HepG2 (cell line): ENCODE data around the gene TDRD10. TPM values are rescaled to one million over a fixed set of nuclear protein-coding genes. Genes with fewer than 3 reads are reported as not detected.

Experiments
- ARHGAP35 ChIP-seq: sonication (generic); formaldehyde crosslinking; IDR thresholded peaks from 2 replicates; pipeline ENCODE4 v1.9.0; 2022; ENCODE audit warnings: mild to moderate bottlenecking, inconsistent platforms, moderate library complexity, missing genetic modification reagents, borderline replicate concordance
- GATAD2A ChIP-seq: IDR thresholded peaks from 2 replicates; pipeline ENCODE4 v1.6.1; 2016
- GTF3A ChIP-seq: sonication (generic); formaldehyde crosslinking; conservative IDR thresholded peaks from 2 replicates; pipeline ENCODE4 v1.4.0; 2020; ENCODE audit warnings: mild to moderate bottlenecking, missing genetic modification reagents
- MAFG ChIP-seq: sonication (generic); formaldehyde crosslinking; IDR thresholded peaks from 2 replicates; pipeline ENCODE4 v1.5.1; 2020; ENCODE audit warnings: mild to moderate bottlenecking, missing genetic modification reagents
- MBNL3 ChIP-seq: fragments of 250-450 bp; sonication (Bioruptor Pico); conservative IDR thresholded peaks from 2 replicates; pipeline ENCODE4 v1.8.0; 2022; ENCODE audit warnings: mild to moderate bottlenecking, inconsistent platforms
- MXD1 ChIP-seq: sonication (generic); formaldehyde crosslinking; IDR thresholded peaks from 2 replicates; pipeline ENCODE4 v1.4.0; 2020; ENCODE audit warnings: mild to moderate bottlenecking, missing genetic modification reagents
- NCOA5 ChIP-seq: sonication (generic); formaldehyde crosslinking; IDR thresholded peaks from 2 replicates; pipeline ENCODE4 v1.4.0; 2020; ENCODE audit warnings: missing genetic modification reagents
- NR2F6 ChIP-seq, 2 experiments: IDR thresholded peaks; 2 replicates each; pipeline ENCODE4 v1.6.1; 2016; ENCODE audit warnings: antibody characterized with exemption in 1 of 2, mild to moderate bottlenecking in 1 of 2
- PBX2 ChIP-seq: IDR thresholded peaks from 2 replicates; pipeline ENCODE4 v1.6.1; 2016; ENCODE audit warnings: control low read depth
- PHF8 ChIP-seq: sonication (generic); formaldehyde crosslinking; IDR thresholded peaks from 2 replicates; pipeline ENCODE4 v1.5.0; 2020; ENCODE audit warnings: missing genetic modification reagents
- POGZ ChIP-seq: sonication (generic); formaldehyde crosslinking; IDR thresholded peaks from 2 replicates; pipeline ENCODE4 v1.4.0; 2020; ENCODE audit warnings: mild to moderate bottlenecking, missing genetic modification reagents
- RXRA ChIP-seq: sonication (generic); formaldehyde crosslinking; IDR thresholded peaks from 2 replicates; pipeline ENCODE4 v1.5.1; 2020; ENCODE audit warnings: missing genetic modification reagents
- SMAD3 ChIP-seq: sonication (generic); formaldehyde crosslinking; IDR thresholded peaks from 2 replicates; pipeline ENCODE4 v1.4.0; 2020; ENCODE audit warnings: missing genetic modification reagents
- ZBTB46 ChIP-seq: sonication (generic); formaldehyde crosslinking; IDR thresholded peaks from 2 replicates; pipeline ENCODE4 v1.4.0; 2020; ENCODE audit warnings: mild to moderate bottlenecking, missing genetic modification reagents, borderline replicate concordance
- ZNF253 ChIP-seq: sonication (generic); formaldehyde crosslinking; IDR thresholded peaks from 2 replicates; pipeline ENCODE4 v1.8.0; 2022; ENCODE audit warnings: mild to moderate bottlenecking, missing genetic modification reagents, borderline replicate concordance
- ZNF34 ChIP-seq: sonication (generic); formaldehyde crosslinking; IDR thresholded peaks from 2 replicates; pipeline ENCODE4 v1.4.0; 2020; ENCODE audit warnings: mild to moderate bottlenecking, missing genetic modification reagents, borderline replicate concordance
- ZNF549 ChIP-seq: sonication (generic); formaldehyde crosslinking; IDR thresholded peaks from 2 replicates; pipeline ENCODE4 v1.5.0; 2020; ENCODE audit warnings: missing genetic modification reagents
- ZNF879 ChIP-seq: sonication (generic); formaldehyde crosslinking; IDR thresholded peaks from 2 replicates; pipeline ENCODE4 v1.8.1; 2023; ENCODE audit warnings: missing genetic modification reagents
- polyA plus RNA-seq, 8 experiments: library from polyadenylated mRNA; depleted of rRNA in 3 of 8; stranded (reverse) in 7 of 8; unstranded in 1 of 8; fragments of >200 nt; fragmentation: Illumina TruSeq in 4 of 8; extraction: Trizol in 4 of 8; gene quantifications; 2 replicates each; pipeline versions ENCODE4 v1.2.1 to v1.2.3, GENCODE V29; 2011 to 2016; ENCODE audit warnings: low read depth in 4 of 8, missing spikeins in 1 of 8, mixed read lengths in 1 of 8; ENCODE audit not compliant: insufficient read depth in 1 of 8
- total RNA-seq, 5 experiments: library from RNA; depleted of rRNA; stranded (reverse); fragments of >200 nt; fragmentation: Illumina TruSeq; extraction: Trizol; gene quantifications; 2 replicates each; pipeline ENCODE4 v1.2.3, GENCODE V29; 2016; ENCODE audit warnings: low read depth in 1 of 5
- TF ChIP-seq, protein P1 (sequence below): sonication (generic); formaldehyde crosslinking; IDR thresholded peaks from 2 replicates; pipeline ENCODE4 v1.5.1; 2020; ENCODE audit warnings: mild to moderate bottlenecking, missing genetic modification reagents
- TF ChIP-seq, protein P2 (sequence below): sonication (generic); formaldehyde crosslinking; IDR thresholded peaks from 2 replicates; pipeline ENCODE4 v1.5.1; 2020; ENCODE audit warnings: mild to moderate bottlenecking, missing genetic modification reagents, moderate library complexity

TDRD10 gene
- total and polyA plus RNA-seq, 2 of the 13 experiments (the other 11 are each of a cell fraction or from before 2014, with no cell fraction given) = not detected

DNA sequence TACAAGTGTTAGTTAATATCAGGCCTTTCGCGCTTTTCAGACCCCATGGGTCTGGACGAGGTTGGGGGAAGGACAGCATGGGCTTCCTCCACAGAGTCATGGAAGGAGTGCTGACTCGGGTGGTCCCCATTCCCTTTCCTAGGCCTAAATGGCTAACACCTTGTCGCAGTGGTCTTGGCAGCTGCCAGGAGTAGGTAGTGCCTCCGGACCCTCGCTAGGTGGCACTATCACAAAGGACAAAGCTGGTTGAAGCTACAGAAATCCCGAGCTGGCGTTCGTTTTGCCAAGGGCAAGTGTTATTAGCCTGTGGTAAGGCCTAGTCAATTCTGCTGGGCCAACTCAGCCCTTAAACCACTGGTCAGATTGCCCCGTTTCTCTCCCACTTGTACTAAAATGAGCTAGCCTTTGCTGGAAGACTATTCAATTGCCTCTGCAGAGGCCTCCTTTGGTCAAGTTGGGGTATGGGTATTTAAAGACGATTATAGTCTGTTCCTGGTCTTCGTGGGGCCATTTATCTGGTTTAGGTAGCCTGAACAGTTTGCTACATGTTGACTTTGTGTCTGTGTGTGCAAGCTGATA, 57.5 kb downstream of the TDRD10 start (continued):
- TF ChIP-seq, protein P1, sequence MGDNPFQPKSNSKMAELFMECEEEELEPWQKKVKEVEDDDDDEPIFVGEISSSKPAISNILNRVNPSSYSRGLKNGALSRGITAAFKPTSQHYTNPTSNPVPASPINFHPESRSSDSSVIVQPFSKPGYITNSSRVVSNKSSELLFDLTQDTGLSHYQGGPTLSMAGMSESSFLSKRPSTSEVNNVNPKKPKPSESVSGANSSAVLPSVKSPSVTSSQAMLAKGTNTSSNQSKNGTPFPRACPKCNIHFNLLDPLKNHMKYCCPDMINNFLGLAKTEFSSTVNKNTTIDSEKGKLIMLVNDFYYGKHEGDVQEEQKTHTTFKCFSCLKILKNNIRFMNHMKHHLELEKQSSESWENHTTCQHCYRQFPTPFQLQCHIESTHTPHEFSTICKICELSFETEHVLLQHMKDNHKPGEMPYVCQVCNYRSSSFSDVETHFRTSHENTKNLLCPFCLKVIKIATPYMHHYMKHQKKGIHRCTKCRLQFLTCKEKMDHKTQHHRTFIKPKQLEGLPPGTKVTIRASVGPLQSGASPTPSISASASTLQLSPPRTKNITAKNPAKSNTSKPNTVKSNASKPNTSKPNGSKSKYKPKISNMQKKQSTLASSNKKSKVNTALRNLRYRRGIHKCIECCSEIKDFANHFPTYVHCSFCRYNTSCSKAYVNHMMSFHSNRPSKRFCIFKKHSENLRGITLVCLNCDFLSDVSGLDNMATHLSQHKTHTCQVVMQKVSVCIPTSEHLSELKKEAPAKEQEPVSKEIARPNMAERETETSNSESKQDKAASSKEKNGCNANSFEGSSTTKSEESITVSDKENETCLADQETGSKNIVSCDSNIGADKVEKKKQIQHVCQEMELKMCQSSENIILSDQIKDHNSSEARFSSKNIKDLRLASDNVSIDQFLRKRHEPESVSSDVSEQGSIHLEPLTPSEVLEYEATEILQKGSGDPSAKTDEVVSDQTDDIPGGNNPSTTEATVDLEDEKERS (CRISPR knock-in tag) = no peak
- TF ChIP-seq ZNF34 (CRISPR knock-in tag) (0 out of 2 replicates have a peak, but pooled peaks have one; percentile 0), ZNF253 (CRISPR knock-in tag) (no peak), ARHGAP35 (no peak), NR2F6 (IDR thresholded peaks at IDR 0.05) (no peak), NR2F6 (CRISPR knock-in tag; IDR thresholded peaks at IDR 0.05) (no peak), ZNF879 (CRISPR knock-in tag) (no peak), PHF8 (CRISPR knock-in tag) (no peak), MAFG (CRISPR knock-in tag) (no peak), SMAD3 (peak; percentile 81), NCOA5 (CRISPR knock-in tag) (no peak), RXRA (CRISPR knock-in tag) (no peak), MXD1 (CRISPR knock-in tag) (no peak), ZBTB46 (CRISPR knock-in tag) (no peak), GTF3A (CRISPR knock-in tag) (no peak), PBX2 (no peak), MBNL3 (CRISPR knock-in tag) (no peak), GATAD2A (CRISPR knock-in tag) (peak; percentile 28; the same call in 1 of the 2 replicates), POGZ (0 out of 2 replicates have a peak, but pooled peaks have one; percentile 26), ZNF549 (CRISPR knock-in tag) (no peak)
- TF ChIP-seq, protein P2, sequence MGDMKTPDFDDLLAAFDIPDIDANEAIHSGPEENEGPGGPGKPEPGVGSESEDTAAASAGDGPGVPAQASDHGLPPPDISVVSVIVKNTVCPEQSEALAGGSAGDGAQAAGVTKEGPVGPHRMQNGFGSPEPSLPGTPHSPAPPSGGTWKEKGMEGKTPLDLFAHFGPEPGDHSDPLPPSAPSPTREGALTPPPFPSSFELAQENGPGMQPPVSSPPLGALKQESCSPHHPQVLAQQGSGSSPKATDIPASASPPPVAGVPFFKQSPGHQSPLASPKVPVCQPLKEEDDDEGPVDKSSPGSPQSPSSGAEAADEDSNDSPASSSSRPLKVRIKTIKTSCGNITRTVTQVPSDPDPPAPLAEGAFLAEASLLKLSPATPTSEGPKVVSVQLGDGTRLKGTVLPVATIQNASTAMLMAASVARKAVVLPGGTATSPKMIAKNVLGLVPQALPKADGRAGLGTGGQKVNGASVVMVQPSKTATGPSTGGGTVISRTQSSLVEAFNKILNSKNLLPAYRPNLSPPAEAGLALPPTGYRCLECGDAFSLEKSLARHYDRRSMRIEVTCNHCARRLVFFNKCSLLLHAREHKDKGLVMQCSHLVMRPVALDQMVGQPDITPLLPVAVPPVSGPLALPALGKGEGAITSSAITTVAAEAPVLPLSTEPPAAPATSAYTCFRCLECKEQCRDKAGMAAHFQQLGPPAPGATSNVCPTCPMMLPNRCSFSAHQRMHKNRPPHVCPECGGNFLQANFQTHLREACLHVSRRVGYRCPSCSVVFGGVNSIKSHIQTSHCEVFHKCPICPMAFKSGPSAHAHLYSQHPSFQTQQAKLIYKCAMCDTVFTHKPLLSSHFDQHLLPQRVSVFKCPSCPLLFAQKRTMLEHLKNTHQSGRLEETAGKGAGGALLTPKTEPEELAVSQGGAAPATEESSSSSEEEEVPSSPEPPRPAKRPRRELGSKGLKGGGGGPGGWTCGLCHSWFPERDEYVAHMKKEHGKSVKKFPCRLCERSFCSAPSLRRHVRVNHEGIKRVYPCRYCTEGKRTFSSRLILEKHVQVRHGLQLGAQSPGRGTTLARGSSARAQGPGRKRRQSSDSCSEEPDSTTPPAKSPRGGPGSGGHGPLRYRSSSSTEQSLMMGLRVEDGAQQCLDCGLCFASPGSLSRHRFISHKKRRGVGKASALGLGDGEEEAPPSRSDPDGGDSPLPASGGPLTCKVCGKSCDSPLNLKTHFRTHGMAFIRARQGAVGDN (CRISPR knock-in tag) = no peak
